ENCODE data around the gene REP15.

Gene REP15

GRCh38 chr12:27709932-27710591 lies 13.8 kb downstream of the REP15 start:
- H3K4me3 ChIP-seq (ENCODE audit: low read depth, low read length), result peak overlapping the region; percentile 99
- no peak for TF ChIP-seq CTCF (IDR thresholded peaks at IDR 0.05; ENCODE audit: low read depth, low read length, missing control alignments)
- no peak for DNase-seq (ENCODE audit: low read depth)

- peak; percentile 78 for DNase-seq (ENCODE audit: low read depth)
- no peak for TF ChIP-seq CTCF (IDR thresholded peaks at IDR 0.05; ENCODE audit: low read depth, low read length, missing control alignments)
- H3K4me3 ChIP-seq (ENCODE audit: low read depth, low read length), result peak within 1 kb of the TSS; percentile 99
Observed at GRCh38 chr12:27710592-27711316, 14.5 kb downstream of the REP15 start, which contains the start of gene MRPS35. Gene MRPS35, plus strand, starts transcription at chr12:27710832. Its CDS starts 12 bp downstream, at chr12:27710844.

GRCh38 chr12:27711317-27711682 lies 15.1 kb downstream of the REP15 start:
- DNase-seq (ENCODE audit: low read depth), result no peak
- H3K4me3 ChIP-seq (ENCODE audit: low read depth, low read length), result peak overlapping the region; percentile 99
- no peak for TF ChIP-seq CTCF (IDR thresholded peaks at IDR 0.05; ENCODE audit: low read depth, low read length, missing control alignments)

GRCh38 chr12:27711967-27712366 lies 15.7 kb downstream of the REP15 start:
- TF ChIP-seq CTCF (IDR thresholded peaks at IDR 0.05; ENCODE audit: low read depth, low read length, missing control alignments), result no peak
- peak overlapping the region; percentile 99; the same call in 1 of the 2 replicates for H3K4me3 ChIP-seq (ENCODE audit: low read depth, low read length)
- DNase-seq (ENCODE audit: low read depth), result no peak

GRCh38 chr12:27723212-27723611 lies 27.0 kb downstream of the REP15 start:
- DNase-seq (ENCODE audit: low read depth), result no peak
- TF ChIP-seq CTCF (IDR thresholded peaks at IDR 0.05; ENCODE audit: low read depth, low read length, missing control alignments), result no peak
- no peak overlapping the region for H3K4me3 ChIP-seq (ENCODE audit: low read depth, low read length)

GRCh38 chr12:27730097-27730588 lies 33.9 kb downstream of the REP15 start:
- no peak for TF ChIP-seq CTCF (IDR thresholded peaks at IDR 0.05; ENCODE audit: low read depth, low read length, missing control alignments)
- H3K4me3 ChIP-seq (ENCODE audit: low read depth, low read length), result no peak overlapping the region
- DNase-seq (ENCODE audit: low read depth), result no peak

All from GM12864 (cell line).